Keratinocyte (primary cell): ENCODE data around the gene AKR1E2. TPM values are rescaled to one million over a fixed set of nuclear protein-coding genes. Genes with fewer than 3 reads are reported as not detected.

Experiments
- DNase-seq: peaks from one replicate; pipeline ENCODE4 v3.0.0-alpha.2; 2011; ENCODE audit warnings: low read depth, missing footprints, low spot score
- FAIRE-seq: peaks from 2 replicates; lab custom pipeline; 2011; peaks lifted over from hg19 to GRCh38; lab: Jason Lieb, UNC
- H2AFZ ChIP-seq: 2 replicates; pipeline ENCODE4 v1.6.0; 2012; ENCODE audit warnings: low read length, control low read depth, inconsistent platforms; ENCODE audit not compliant: control insufficient read depth
- H3K27ac ChIP-seq: 2 replicates; pipeline ENCODE4 v1.5.1; 2011; ENCODE audit warnings: low read length; ENCODE audit not compliant: control insufficient read depth, insufficient read depth
- H3K27me3 ChIP-seq: 3 replicates; pipeline ENCODE4 v1.6.0; 2011; ENCODE audit warnings: low read length; ENCODE audit not compliant: control insufficient read depth, insufficient read depth; ENCODE audit errors: extremely low read depth
- H3K36me3 ChIP-seq, 2 experiments: 2 replicates in 1 of 2; 3 replicates in 1 of 2; pipeline ENCODE4 v1.5.1; 2011; ENCODE audit warnings: low read length in 2 of 2, mild to moderate bottlenecking in 1 of 2; ENCODE audit not compliant: control insufficient read depth in 2 of 2, insufficient read depth in 2 of 2; ENCODE audit errors: extremely low read depth in 1 of 2
- H3K4me1 ChIP-seq: 3 replicates; pipeline ENCODE4 v1.5.1; 2011; ENCODE audit warnings: low read length; ENCODE audit not compliant: control insufficient read depth, insufficient read depth; ENCODE audit errors: extremely low read depth
- H3K4me2 ChIP-seq: 3 replicates; pipeline ENCODE4 v1.6.0; 2011; ENCODE audit warnings: low read depth, low read length; ENCODE audit not compliant: control insufficient read depth, insufficient read depth; ENCODE audit errors: extremely low read depth
- H3K4me3 ChIP-seq, 3 experiments: fragments of 200-600 bp in 1 of 3; sonication (generic) in 1 of 3; 2 replicates in 2 of 3; 3 replicates in 1 of 3; pipeline ENCODE4 v1.5.1; 2011 to 2016; ENCODE audit warnings: low read length in 3 of 3, mild to moderate bottlenecking in 3 of 3, control low read depth in 2 of 3, inconsistent platforms in 1 of 3, low read depth in 1 of 3, mixed read lengths in 1 of 3, mixed run types in 1 of 3, moderate library complexity in 1 of 3; ENCODE audit not compliant: control insufficient read depth in 2 of 3, insufficient read depth in 2 of 3; ENCODE audit errors: extremely low read depth in 1 of 3
- H3K79me2 ChIP-seq: 2 replicates; pipeline ENCODE4 v1.6.0; 2012; ENCODE audit warnings: low read length; ENCODE audit not compliant: control insufficient read depth, insufficient read depth
- H3K9ac ChIP-seq: 3 replicates; pipeline ENCODE4 v1.6.0; 2011; ENCODE audit warnings: low read length; ENCODE audit not compliant: control insufficient read depth, insufficient read depth; ENCODE audit errors: extremely low read depth
- H3K9me1 ChIP-seq: 3 replicates; pipeline ENCODE4 v1.6.0; 2011; ENCODE audit warnings: low read length; ENCODE audit not compliant: control insufficient read depth, insufficient read depth; ENCODE audit errors: extremely low read depth
- H3K9me3 ChIP-seq: 2 replicates; pipeline ENCODE4 v1.5.1; 2012; ENCODE audit warnings: low read depth, low read length; ENCODE audit not compliant: control insufficient read depth
- H4K20me1 ChIP-seq: 3 replicates; pipeline ENCODE4 v1.6.0; 2011; ENCODE audit warnings: low read length; ENCODE audit not compliant: control insufficient read depth, insufficient read depth; ENCODE audit errors: extremely low read depth
- CTCF ChIP-seq, 3 experiments: IDR thresholded peaks in 1 of 3; conservative IDR thresholded peaks in 1 of 3; optimal IDR thresholded peaks in 1 of 3; 2 replicates in 2 of 3; 3 replicates in 1 of 3; pipeline versions ENCODE3 to v1.5.1; 2011; ENCODE audit warnings: low read length in 3 of 3, mild to moderate bottlenecking in 3 of 3, moderate library complexity in 2 of 3, control low read depth in 1 of 3, inconsistent platforms in 1 of 3; ENCODE audit not compliant: insufficient read depth in 2 of 3; ENCODE audit errors: extremely low read depth in 1 of 3
- EZH2 ChIP-seq: IDR thresholded peaks from one replicate; pipeline ENCODE4 v1.6.1; 2012; ENCODE audit warnings: inconsistent platforms, mild to moderate bottlenecking, low read length, moderate library complexity
- dilution Hi-C: fragments of 300-500 bp; cut with MboI; formaldehyde crosslinking; loops from one replicate; pipeline ENCODE4 v1.7.0; 2020; ENCODE audit warnings: low sequenced_read_pairs; ENCODE audit not compliant: extremely low pct_ligation_motif_present
- polyA plus RNA-seq, 5 experiments: library from polyadenylated mRNA; depleted of rRNA in 3 of 5; stranded (reverse) in 3 of 5; stranded (forward) in 1 of 5; unstranded in 1 of 5; fragments of >200 nt; gene quantifications; 1 replicate in 1 of 5; 2 replicates in 3 of 5; 3 replicates in 1 of 5; pipeline versions ENCODE4 v1.2.1 to v1.2.3, GENCODE V29; 2011 to 2012; ENCODE audit warnings: missing spikeins in 2 of 5, low read depth in 1 of 5, low replicate concordance in 1 of 5

The AKR1E2 gene
- polyA plus RNA-seq, 1 donor (not counting 4 experiments of a cell fraction or from before 2014, with no cell fraction given), result 1.9 TPM

- TF ChIP-seq CTCF (optimal IDR thresholded peaks at IDR 0.05 in 1 of 3, IDR thresholded peaks at IDR 0.05 in 1 of 3, conservative IDR thresholded peaks at IDR 0.05 in 1 of 3; ENCODE audit: extremely low read depth in 1 of 3, insufficient read depth in 2 of 3, low read length in 3 of 3), result no peak
- Histone ChIP-seq H3K27me3 (no peaks in the 10 kb centered on the region), H3K4me2 (no peak overlapping the region), H3K9ac (no peak overlapping the region), H3K9me1 (no peaks in the 10 kb centered on the region), H3K4me1 (no peaks in the 10 kb centered on the region), H3K9me3 (no peaks in the 10 kb centered on the region), H3K79me2 (no peaks in the 10 kb centered on the region), H3K27ac (no peak overlapping the region), H4K20me1 (no peaks in the 10 kb centered on the region), H2AFZ (no peak overlapping the region), H3K4me3 (no peak overlapping the region), H3K36me3 (peaks cover 0 to 3% of the 10 kb centered on the region in 2 experiments)
- FAIRE-seq (no peak), DNase-seq (no peak)
- dilution Hi-C loops, result no loop called here
These were observed 7.3 kb downstream of the AKR1E2 start for GRCh38 chr10:4833286-4833685.

GRCh38 chr10:4834898-4835405, 8.9 kb downstream of the AKR1E2 start:
- Histone ChIP-seq H3K9me1 (no peaks in the 10 kb centered on the region), H3K27ac (no peak overlapping the region), H3K79me2 (no peaks in the 10 kb centered on the region), H3K9ac (no peak overlapping the region), H3K27me3 (no peaks in the 10 kb centered on the region), H3K9me3 (no peaks in the 10 kb centered on the region), H3K4me3 (no peak overlapping the region), H3K36me3 (peaks cover 0 to 3% of the 10 kb centered on the region in 2 experiments), H3K4me2 (no peak overlapping the region), H3K4me1 (no peaks in the 10 kb centered on the region), H2AFZ (no peak overlapping the region), H4K20me1 (no peaks in the 10 kb centered on the region)
- FAIRE-seq (no peak), DNase-seq (no peak)
- dilution Hi-C loops, result no loop called here
- no peak for TF ChIP-seq EZH2
- TF ChIP-seq CTCF (optimal IDR thresholded peaks at IDR 0.05 in 1 of 3, IDR thresholded peaks at IDR 0.05 in 1 of 3, conservative IDR thresholded peaks at IDR 0.05 in 1 of 3; ENCODE audit: extremely low read depth in 1 of 3, insufficient read depth in 2 of 3, low read length in 3 of 3), result no peak
